Cardiac muscle cell (in vitro differentiated cells and primary cell): Measurements from ENCODE around the gene CNOT8. TPM values are rescaled to one million over a fixed set of nuclear protein-coding genes. Genes with fewer than 3 reads are reported as not detected.
"Not testable (repeated sequence)": the region's sequence is repeated elsewhere in the genome, so short reads cannot be mapped to it uniquely, and the experiment has no call there.

Experiments
- DNase-seq, 2 donors: peaks; one replicate each; pipeline versions ENCODE4 v3.0.0 to v3.0.0-alpha.2; 2010 to 2017; ENCODE audit warnings: low read depth in 1 of 2, low spot score in 1 of 2
- H3K27ac ChIP-seq: fragments of 200-600 bp; sonication (generic); 2 replicates; pipeline ENCODE4 v1.5.1; 2016
- H3K27me3 ChIP-seq: fragments of 200-600 bp; sonication (generic); 2 replicates; pipeline ENCODE4 v1.6.0; 2016; ENCODE audit warnings: control low read depth
- H3K36me3 ChIP-seq: fragments of 200-600 bp; sonication (generic); 2 replicates; pipeline ENCODE4 v1.5.1; 2016; ENCODE audit warnings: control low read depth
- H3K4me1 ChIP-seq: fragments of 200-600 bp; sonication (generic); 2 replicates; pipeline ENCODE4 v1.8.1; 2017; ENCODE audit warnings: low read depth, mild to moderate bottlenecking, mixed run types
- H3K4me3 ChIP-seq: fragments of 200-600 bp; sonication (generic); 2 replicates; pipeline ENCODE4 v1.5.1; 2016; ENCODE audit warnings: mild to moderate bottlenecking
- H3K9me3 ChIP-seq: fragments of 200-600 bp; sonication (generic); 2 replicates; pipeline ENCODE4 v1.5.1; 2017; ENCODE audit warnings: low read depth, mild to moderate bottlenecking, control low read depth
- CTCF ChIP-seq: IDR thresholded peaks from 2 replicates; pipeline ENCODE4 v1.5.1; 2012; ENCODE audit warnings: low read depth, mild to moderate bottlenecking, low read length
- polyA plus RNA-seq: library from polyadenylated mRNA; unstranded; fragments of >200 nt; fragmentation: Nextera tagmentation; extraction: Ambion mirVana; gene quantifications from 2 replicates; pipeline ENCODE4 v1.2.1, GENCODE V29; 2016
- total RNA-seq: library from RNA; depleted of rRNA; stranded (reverse); fragments of >200 nt; gene quantifications from 2 replicates; pipeline ENCODE4 v1.2.3, GENCODE V29; 2016

Gene CNOT8
- total and polyA plus RNA-seq, 2 experiments from 2014 or later: 37.2 to 45.2 TPM

- no peak for DNase-seq
- no peak overlapping the region for H3K4me3 ChIP-seq
- no peak for TF ChIP-seq CTCF
- peaks cover 4% of the 10 kb centered on the region for H3K4me1 ChIP-seq
- H3K27ac ChIP-seq: peak overlapping the region; percentile 54
- H3K36me3 ChIP-seq: peaks cover 11% of the 10 kb centered on the region
- H3K27me3 ChIP-seq: no peaks in the 10 kb centered on the region
- H3K9me3 ChIP-seq: no peaks in the 10 kb centered on the region
These were observed 28.7 kb upstream of the CNOT8 start for GRCh38 chr5:154829589-154830218.

- Histone ChIP-seq H3K27me3 (no peaks in the 10 kb centered on the region), H3K36me3 (peaks cover 11% of the 10 kb centered on the region), H3K9me3 (no peaks in the 10 kb centered on the region), H3K27ac (no peak overlapping the region), H3K4me1 (peaks cover 9% of the 10 kb centered on the region), H3K4me3 (no peak overlapping the region)
- no peak for TF ChIP-seq CTCF
- no peak for DNase-seq
These were observed 28.2 kb upstream of the CNOT8 start for GRCh38 chr5:154830219-154830595.

- TF ChIP-seq CTCF: no peak
- H3K9me3 ChIP-seq: no peaks in the 10 kb centered on the region
- no peak overlapping the region for H3K27ac ChIP-seq
- no peaks in the 10 kb centered on the region for H3K27me3 ChIP-seq
- H3K36me3 ChIP-seq: peaks cover 11% of the 10 kb centered on the region
- no peak overlapping the region for H3K4me3 ChIP-seq
- peaks cover 12% of the 10 kb centered on the region for H3K4me1 ChIP-seq
- no peak for DNase-seq
These were observed 27.8 kb upstream of the CNOT8 start for GRCh38 chr5:154830596-154830995.

GRCh38 chr5:154831451-154831850 lies 27.0 kb upstream of the CNOT8 start:
- Histone ChIP-seq H3K4me3 (no peak overlapping the region), H3K36me3 (peaks cover 11% of the 10 kb centered on the region), H3K27me3 (no peaks in the 10 kb centered on the region), H3K4me1 (peaks cover 12% of the 10 kb centered on the region), H3K27ac (no peak overlapping the region), H3K9me3 (no peaks in the 10 kb centered on the region)
- DNase-seq: no peak
- no peak for TF ChIP-seq CTCF

GRCh38 chr5:154832804-154833203 lies 25.6 kb upstream of the CNOT8 start:
- peaks cover 12% of the 10 kb centered on the region for H3K4me1 ChIP-seq
- not testable (repeated sequence) for H3K4me3 ChIP-seq, H3K27me3 ChIP-seq, DNase-seq, H3K9me3 ChIP-seq, H3K27ac ChIP-seq
- peaks cover 11% of the 10 kb centered on the region for H3K36me3 ChIP-seq

- Histone ChIP-seq H3K9me3 (no peaks in the 10 kb centered on the region), H3K36me3 (peaks cover 13% of the 10 kb centered on the region), H3K27me3 (no peaks in the 10 kb centered on the region), H3K4me1 (peaks cover 12% of the 10 kb centered on the region), H3K4me3 (no peak overlapping the region), H3K27ac (peak overlapping the region; percentile 81)
- DNase-seq: no peak
- no peak for TF ChIP-seq CTCF
These were observed 24.4 kb upstream of the CNOT8 start for GRCh38 chr5:154834053-154834452.

GRCh38 chr5:154835701-154836052 lies 22.8 kb upstream of the CNOT8 start:
- not testable (repeated sequence) for H3K9me3 ChIP-seq, H3K4me3 ChIP-seq, H3K36me3 ChIP-seq, H3K27me3 ChIP-seq, DNase-seq
- H3K4me1 ChIP-seq: peaks cover 12% of the 10 kb centered on the region
- H3K27ac ChIP-seq: peak overlapping the region; percentile 81
